ENCODE measurements around the gene PLA2G4A. TPM values are rescaled to one million over a fixed set of nuclear protein-coding genes. Genes with fewer than 3 reads are reported as not detected.

Gene PLA2G4A
- total RNA-seq, 1 donor from 2014 or later: 27.1 TPM

DNA sequence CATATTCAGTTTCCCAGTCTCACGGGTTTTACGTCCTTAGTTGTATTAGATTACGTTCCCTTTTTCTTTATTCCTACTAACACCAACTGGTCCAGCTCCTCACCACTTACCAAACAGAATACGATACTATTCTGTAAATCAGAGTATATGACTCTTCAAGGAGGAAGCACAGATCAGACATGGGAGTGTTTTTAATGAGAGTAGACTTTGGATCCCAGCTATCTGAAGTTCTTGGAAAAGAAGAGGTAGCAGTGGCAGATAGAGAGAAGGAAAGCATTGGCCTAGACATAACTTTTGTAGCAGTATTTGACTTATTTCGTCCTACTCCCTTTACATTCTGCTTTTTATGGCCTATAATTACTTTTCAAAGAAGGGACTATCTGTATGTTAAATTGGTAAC lies 24.1 kb upstream of the PLA2G4A start:
- H3K27ac Mint-ChIP-seq: no peak overlapping the region
- DNase-seq (ENCODE audit: low spot score): no peak
- H3K9me3 Mint-ChIP-seq: no peaks in the 10 kb centered on the region
- H3K36me3 Mint-ChIP-seq (ENCODE audit: low read depth): no peaks in the 10 kb centered on the region
- H3K4me1 Mint-ChIP-seq (ENCODE audit: low read depth): peaks cover 3% of the 10 kb centered on the region
- intact Hi-C loops (cut with micrococcal nuclease): loop anchor here (5.0 kb wide), 1 partner anchor 197 kb away; no protein-coding TSS in a partner anchor
- no peak overlapping the region for H3K4me3 Mint-ChIP-seq (ENCODE audit: low read depth)
- peaks cover 17% of the 10 kb centered on the region for H3K27me3 Mint-ChIP-seq (ENCODE audit: low read depth)

DNA sequence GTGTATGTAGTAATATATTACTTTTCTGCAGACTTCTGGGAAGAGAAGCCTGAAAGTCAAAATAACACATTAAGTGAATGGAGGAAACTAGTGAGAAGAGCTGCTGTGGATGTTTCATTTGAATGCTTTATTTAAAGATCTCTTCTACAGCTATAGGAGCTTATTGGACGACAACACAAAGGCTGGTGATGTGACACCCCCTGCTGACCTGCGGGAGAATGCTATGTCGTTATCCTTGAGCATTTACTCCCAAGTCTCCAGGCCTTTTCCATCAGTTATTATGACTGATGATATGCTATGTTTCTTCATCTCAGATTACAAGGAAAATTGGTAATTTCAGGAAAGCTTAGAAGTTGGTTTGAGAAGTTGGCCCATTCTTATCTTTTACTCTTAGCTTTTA lies 22.3 kb upstream of the PLA2G4A start:
- H3K9me3 Mint-ChIP-seq: no peaks in the 10 kb centered on the region
- no peaks in the 10 kb centered on the region for H3K36me3 Mint-ChIP-seq (ENCODE audit: low read depth)
- H3K4me1 Mint-ChIP-seq (ENCODE audit: low read depth): no peaks in the 10 kb centered on the region
- intact Hi-C loops (cut with micrococcal nuclease): loop anchor here (2.0 to 5.0 kb wide), 2 partner anchors 84 to 199 kb away; no protein-coding TSS in a partner anchor
- DNase-seq (ENCODE audit: low spot score): no peak
- H3K4me3 Mint-ChIP-seq (ENCODE audit: low read depth): no peak overlapping the region
- peaks cover 15% of the 10 kb centered on the region for H3K27me3 Mint-ChIP-seq (ENCODE audit: low read depth)
- no peak overlapping the region for H3K27ac Mint-ChIP-seq

DNA sequence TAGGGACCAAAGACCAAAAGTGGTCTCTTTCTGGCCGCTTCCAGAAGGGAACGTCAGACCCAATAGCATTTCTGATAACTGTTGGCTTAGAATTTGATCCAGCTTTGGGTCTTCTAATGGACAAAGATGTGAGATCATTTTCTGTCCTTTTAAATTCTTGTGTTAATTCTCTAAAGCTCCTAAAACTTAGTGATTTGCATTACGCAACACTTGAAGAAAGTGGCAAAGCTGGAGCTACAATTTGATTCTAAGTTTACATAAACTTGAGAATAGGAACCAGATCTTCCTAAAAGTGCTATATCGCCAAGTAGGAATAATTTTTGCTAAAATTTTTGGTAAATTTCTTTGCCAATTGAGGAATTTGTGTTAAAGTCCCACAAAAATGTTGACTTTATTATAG lies 21.6 kb upstream of the PLA2G4A start:
- H3K4me1 Mint-ChIP-seq (ENCODE audit: low read depth): no peaks in the 10 kb centered on the region
- H3K4me3 Mint-ChIP-seq (ENCODE audit: low read depth): no peak overlapping the region
- no peak overlapping the region for H3K27ac Mint-ChIP-seq
- H3K36me3 Mint-ChIP-seq (ENCODE audit: low read depth): no peaks in the 10 kb centered on the region
- no peaks in the 10 kb centered on the region for H3K9me3 Mint-ChIP-seq
- peaks cover 15% of the 10 kb centered on the region for H3K27me3 Mint-ChIP-seq (ENCODE audit: low read depth)
- intact Hi-C loops (cut with micrococcal nuclease): loop anchor here (2.0 to 5.0 kb wide), 2 partner anchors 84 to 200 kb away; no protein-coding TSS in a partner anchor
- no peak for DNase-seq (ENCODE audit: low spot score)

DNA sequence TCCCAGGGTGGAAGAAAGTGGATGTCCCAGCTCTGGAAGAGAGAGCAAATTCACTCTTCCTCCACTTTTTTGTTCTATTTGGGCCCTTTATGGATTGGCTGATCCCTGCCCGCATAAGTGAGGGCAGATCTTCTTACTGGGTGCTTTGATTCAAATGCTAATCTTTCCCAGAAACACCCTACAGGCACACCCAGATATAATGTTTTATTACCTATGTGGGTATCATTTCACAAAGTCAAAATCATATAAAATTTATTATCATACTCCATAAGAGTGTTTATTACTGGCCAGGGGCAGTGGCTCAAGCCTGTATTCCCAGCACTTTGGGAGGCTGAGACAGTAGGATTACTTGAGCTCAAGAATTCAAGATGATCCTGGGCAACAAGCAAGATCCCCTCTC lies 16.9 kb upstream of the PLA2G4A start:
- DNase-seq (ENCODE audit: low spot score): no peak
- no peak overlapping the region for H3K4me3 Mint-ChIP-seq (ENCODE audit: low read depth)
- no peaks in the 10 kb centered on the region for H3K9me3 Mint-ChIP-seq
- peaks cover 13% of the 10 kb centered on the region for H3K4me1 Mint-ChIP-seq (ENCODE audit: low read depth)
- H3K27ac Mint-ChIP-seq: no peak overlapping the region
- H3K27me3 Mint-ChIP-seq (ENCODE audit: low read depth): peaks cover 3% of the 10 kb centered on the region
- intact Hi-C loops (cut with micrococcal nuclease): loop anchor here (2.0 to 5.0 kb wide), 2 partner anchors 53 to 75 kb away; no protein-coding TSS in a partner anchor
- no peaks in the 10 kb centered on the region for H3K36me3 Mint-ChIP-seq (ENCODE audit: low read depth)

DNA sequence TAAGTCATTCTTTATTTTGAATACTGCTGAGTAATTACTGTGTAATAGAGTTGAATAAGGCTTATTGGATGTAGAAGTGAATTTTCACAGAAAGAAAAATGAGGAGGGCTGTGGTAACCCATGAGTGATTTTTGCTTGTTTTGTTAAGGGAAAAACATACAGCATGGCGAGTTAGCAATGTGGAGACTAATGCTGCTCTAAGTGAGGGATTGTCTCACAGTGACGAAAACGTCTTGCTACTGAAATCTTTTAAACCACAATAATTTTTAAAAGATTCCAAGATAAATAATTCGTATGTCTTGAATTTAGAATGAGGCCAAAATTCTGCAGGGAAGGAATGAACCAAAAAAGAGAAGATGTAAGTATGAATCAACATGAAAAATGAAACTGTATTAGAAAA lies 16.2 kb upstream of the PLA2G4A start:
- H3K27me3 Mint-ChIP-seq (ENCODE audit: low read depth): peaks cover 3% of the 10 kb centered on the region
- H3K4me1 Mint-ChIP-seq (ENCODE audit: low read depth): peaks cover 13% of the 10 kb centered on the region
- intact Hi-C loops (cut with micrococcal nuclease): loop anchor here (2.0 to 5.0 kb wide), 2 partner anchors 52 to 75 kb away; no protein-coding TSS in a partner anchor
- no peak overlapping the region for H3K27ac Mint-ChIP-seq
- H3K9me3 Mint-ChIP-seq: no peaks in the 10 kb centered on the region
- no peak for DNase-seq (ENCODE audit: low spot score)
- H3K4me3 Mint-ChIP-seq (ENCODE audit: low read depth): no peak overlapping the region
- no peaks in the 10 kb centered on the region for H3K36me3 Mint-ChIP-seq (ENCODE audit: low read depth)

DNA sequence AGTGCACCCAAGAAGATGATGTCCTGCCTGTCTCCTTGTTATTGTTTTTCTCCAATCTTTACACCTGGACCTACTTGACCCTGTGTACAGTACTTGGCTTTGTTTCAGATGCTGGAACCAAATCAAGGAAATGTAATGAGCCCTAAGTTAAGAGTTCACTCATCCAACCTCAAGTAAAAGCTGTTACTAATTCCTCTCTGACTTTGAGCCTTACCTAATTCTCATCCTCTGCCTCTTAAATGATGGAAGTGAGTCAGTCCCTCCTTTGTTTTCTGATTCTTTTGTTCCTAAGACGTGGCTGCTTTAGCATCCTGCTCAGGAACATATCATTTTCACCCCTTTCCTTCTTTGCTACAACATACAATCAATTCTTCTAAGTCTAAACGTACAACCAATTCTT lies 15.3 kb upstream of the PLA2G4A start:
- Mint-ChIP-seq H3K9me3 (no peaks in the 10 kb centered on the region), H3K27me3 (ENCODE audit: low read depth) (peaks cover 7% of the 10 kb centered on the region), H3K4me1 (ENCODE audit: low read depth) (peaks cover 17% of the 10 kb centered on the region), H3K4me3 (ENCODE audit: low read depth) (no peak overlapping the region), H3K36me3 (ENCODE audit: low read depth) (no peaks in the 10 kb centered on the region), H3K27ac (no peak overlapping the region)
- no peak for DNase-seq (ENCODE audit: low spot score)
- intact Hi-C loops (cut with micrococcal nuclease): loop anchor here (1.0 to 5.0 kb wide), 3 partner anchors 51 to 74 kb away; no protein-coding TSS in a partner anchor

DNA sequence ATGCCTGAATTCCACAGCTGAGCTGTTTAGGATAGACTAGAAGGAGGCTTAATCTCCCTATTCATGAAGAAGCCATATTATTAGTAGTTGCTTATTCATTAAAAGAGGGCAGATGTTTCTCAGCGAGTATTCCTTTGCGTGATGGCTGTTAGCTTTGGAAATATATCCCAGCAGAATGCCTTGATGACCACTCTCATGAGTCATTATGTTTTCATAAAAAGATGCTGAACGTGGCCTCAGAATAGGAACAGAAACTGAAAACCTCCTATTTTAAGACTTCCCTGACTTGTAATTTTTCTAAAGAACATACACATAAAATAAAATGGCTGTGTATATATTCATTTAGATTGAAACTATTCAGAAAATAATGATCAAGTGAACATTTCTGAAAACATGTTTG lies 9.6 kb upstream of the PLA2G4A start:
- no peaks in the 10 kb centered on the region for H3K9me3 Mint-ChIP-seq
- intact Hi-C loops (cut with micrococcal nuclease): no loop called here
- H3K4me3 Mint-ChIP-seq (ENCODE audit: low read depth): no peak overlapping the region
- H3K27me3 Mint-ChIP-seq (ENCODE audit: low read depth): peaks cover 20% of the 10 kb centered on the region
- H3K36me3 Mint-ChIP-seq (ENCODE audit: low read depth): no peaks in the 10 kb centered on the region
- DNase-seq (ENCODE audit: low spot score): no peak
- H3K27ac Mint-ChIP-seq: no peak overlapping the region
- H3K4me1 Mint-ChIP-seq (ENCODE audit: low read depth): peaks cover 10% of the 10 kb centered on the region

DNA sequence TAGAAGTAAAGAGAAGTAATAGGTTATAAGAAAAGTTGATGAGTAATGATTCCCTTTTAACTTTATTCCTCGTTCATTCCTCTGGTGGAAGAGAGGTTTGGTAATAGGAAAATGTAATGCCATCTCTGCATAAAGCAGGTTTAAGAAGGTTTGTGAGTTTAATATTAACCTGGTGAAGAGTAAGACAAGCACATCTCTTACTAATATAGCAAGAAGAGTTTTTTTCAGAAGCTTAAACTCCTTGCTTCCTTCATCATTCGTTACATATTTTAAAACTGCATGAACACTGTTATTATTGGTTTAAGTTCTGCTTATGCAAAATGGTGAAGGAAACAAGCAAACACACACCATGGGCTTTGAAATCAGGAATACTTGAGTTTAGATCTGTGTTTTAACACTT lies 9.2 kb upstream of the PLA2G4A start:
- intact Hi-C loops (cut with micrococcal nuclease): no loop called here
- no peak overlapping the region for H3K4me3 Mint-ChIP-seq (ENCODE audit: low read depth)
- H3K9me3 Mint-ChIP-seq: no peaks in the 10 kb centered on the region
- H3K4me1 Mint-ChIP-seq (ENCODE audit: low read depth): peaks cover 10% of the 10 kb centered on the region
- no peak for DNase-seq (ENCODE audit: low spot score)
- no peak overlapping the region for H3K27ac Mint-ChIP-seq
- H3K27me3 Mint-ChIP-seq (ENCODE audit: low read depth): peaks cover 21% of the 10 kb centered on the region
- no peaks in the 10 kb centered on the region for H3K36me3 Mint-ChIP-seq (ENCODE audit: low read depth)

DNA sequence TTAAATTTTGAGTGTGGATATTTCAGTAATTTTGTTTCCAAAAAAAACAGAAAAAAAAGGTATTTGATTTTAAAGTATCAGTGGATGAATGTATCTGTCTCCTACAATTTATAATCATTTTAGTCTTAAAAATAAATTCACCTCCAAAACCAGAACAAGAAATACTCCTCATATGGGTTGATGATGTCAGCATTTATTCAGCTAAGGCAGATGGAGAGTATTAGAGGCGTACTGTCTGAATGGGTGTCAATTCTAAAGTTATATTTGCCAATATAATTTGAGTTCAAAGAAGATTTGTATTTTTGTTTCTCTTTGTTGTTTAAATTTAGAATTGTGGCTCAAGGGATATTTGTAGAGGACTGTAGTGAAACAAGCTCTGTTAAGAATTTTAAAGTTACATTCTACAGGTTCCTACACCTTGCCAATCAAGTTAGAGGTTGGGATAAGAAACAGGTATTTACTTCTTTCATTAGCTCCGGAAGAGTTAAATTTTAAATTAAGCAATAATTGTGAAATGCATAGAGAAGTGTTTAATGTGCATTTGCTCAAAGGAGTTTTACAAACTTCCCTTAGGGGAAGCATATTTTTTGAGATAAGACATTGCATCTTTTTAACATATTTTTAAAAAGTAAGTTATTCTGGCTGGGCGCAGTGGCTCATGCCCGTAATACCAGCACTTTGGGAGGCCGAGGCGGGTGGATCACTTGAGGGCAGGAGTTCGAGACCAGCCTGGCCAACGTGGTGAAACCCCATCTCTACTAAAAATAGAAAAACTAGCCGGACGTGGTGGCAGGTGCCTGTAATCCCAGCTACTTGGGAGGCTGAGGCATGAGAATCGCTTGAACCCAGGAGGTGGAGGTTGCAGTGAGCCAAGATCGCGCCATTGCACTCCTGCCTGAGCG lies 1.2 kb downstream of the PLA2G4A start:
- Mint-ChIP-seq H3K9me3 (no peaks in the 10 kb centered on the region), H3K36me3 (ENCODE audit: low read depth) (no peaks in the 10 kb centered on the region), H3K4me3 (ENCODE audit: low read depth) (peak overlapping the region; percentile 83), H3K27me3 (ENCODE audit: low read depth) (peaks cover 14% of the 10 kb centered on the region), H3K27ac (peak overlapping the region; percentile 57), H3K4me1 (ENCODE audit: low read depth) (peaks cover 8% of the 10 kb centered on the region)
- intact Hi-C loops (cut with micrococcal nuclease): loop anchor here (5.0 to 10.0 kb wide), 3 partner anchors 37 to 345 kb away; no protein-coding TSS in a partner anchor
- no peak for DNase-seq (ENCODE audit: low spot score)

DNA sequence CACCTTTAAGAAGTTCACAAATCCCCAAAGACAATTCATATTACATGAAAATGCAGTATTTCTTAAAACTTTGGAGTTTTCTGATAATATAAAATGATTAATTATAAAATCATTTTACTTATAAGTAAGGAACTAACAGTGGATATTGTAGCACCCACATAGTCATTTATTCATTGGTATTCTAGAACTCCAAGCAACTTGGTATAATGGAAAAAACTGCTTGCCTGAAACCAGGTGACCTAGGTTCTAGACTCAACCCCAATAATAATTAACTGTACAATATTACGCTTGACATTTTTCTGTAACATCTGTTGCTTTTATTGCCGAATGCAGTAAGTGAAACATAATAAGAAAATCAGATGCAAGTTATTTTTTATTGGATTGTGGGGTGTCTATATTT lies 2.4 kb downstream of the PLA2G4A start:
- H3K4me3 Mint-ChIP-seq (ENCODE audit: low read depth): peak overlapping the region; percentile 48
- H3K4me1 Mint-ChIP-seq (ENCODE audit: low read depth): peaks cover 8% of the 10 kb centered on the region
- DNase-seq (ENCODE audit: low spot score): no peak
- H3K36me3 Mint-ChIP-seq (ENCODE audit: low read depth): no peaks in the 10 kb centered on the region
- no peaks in the 10 kb centered on the region for H3K9me3 Mint-ChIP-seq
- intact Hi-C loops (cut with micrococcal nuclease): no loop called here
- peaks cover 12% of the 10 kb centered on the region for H3K27me3 Mint-ChIP-seq (ENCODE audit: low read depth)
- no peak overlapping the region for H3K27ac Mint-ChIP-seq

DNA sequence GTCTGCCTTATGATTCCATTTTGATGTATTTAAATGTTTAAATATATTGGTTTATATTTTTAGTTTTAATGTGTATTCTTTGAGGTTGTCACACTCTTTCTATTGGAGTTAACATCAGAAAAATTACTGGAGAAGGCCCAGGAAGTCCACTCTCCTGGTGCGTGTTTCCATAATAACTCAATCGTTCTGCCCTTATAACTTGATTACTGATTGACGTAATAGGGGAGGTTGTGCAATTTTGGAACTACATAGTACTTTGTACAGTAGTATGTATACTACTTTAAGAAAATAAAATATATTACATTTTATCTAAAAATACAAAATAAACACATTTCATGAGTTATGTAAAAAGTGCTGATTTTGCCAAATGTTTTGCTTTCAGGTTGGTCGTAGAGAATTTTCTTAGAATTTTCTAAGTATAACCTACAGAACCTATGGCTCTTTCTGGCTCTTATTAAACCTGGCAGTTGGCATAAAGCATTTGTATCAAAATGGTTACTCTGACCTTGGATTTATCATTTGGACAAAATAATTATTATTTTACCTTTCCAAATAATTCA lies 5.7 kb downstream of the PLA2G4A start:
- intact Hi-C loops (cut with micrococcal nuclease): no loop called here
- Mint-ChIP-seq H3K27ac (no peak overlapping the region), H3K9me3 (no peaks in the 10 kb centered on the region)

DNA sequence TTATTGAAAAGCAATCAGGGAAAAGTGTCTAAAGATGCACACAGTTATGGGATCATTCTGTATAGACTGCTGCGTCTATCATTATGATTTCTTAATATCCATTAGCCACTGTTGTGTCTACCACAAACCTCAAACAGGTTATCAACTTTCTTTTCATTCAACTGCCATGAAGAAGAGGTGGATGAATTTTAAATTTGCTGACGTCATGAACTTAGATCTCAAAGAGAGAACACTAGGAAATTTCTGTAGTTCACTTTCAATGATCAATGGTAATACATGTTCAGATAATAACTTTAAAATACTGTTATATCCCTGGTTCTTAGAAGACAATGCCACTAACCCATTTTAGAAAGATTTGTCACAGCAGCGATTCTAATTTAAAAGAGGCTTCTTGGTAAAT lies 6.7 kb downstream of the PLA2G4A start:
- H3K4me1 Mint-ChIP-seq (ENCODE audit: low read depth): peaks cover 17% of the 10 kb centered on the region
- H3K4me3 Mint-ChIP-seq (ENCODE audit: low read depth): no peak overlapping the region
- H3K36me3 Mint-ChIP-seq (ENCODE audit: low read depth): peaks cover 4% of the 10 kb centered on the region
- intact Hi-C loops (cut with micrococcal nuclease): no loop called here
- H3K9me3 Mint-ChIP-seq: no peaks in the 10 kb centered on the region
- no peak for DNase-seq (ENCODE audit: low spot score)
- H3K27me3 Mint-ChIP-seq (ENCODE audit: low read depth): peaks cover 5% of the 10 kb centered on the region
- no peak overlapping the region for H3K27ac Mint-ChIP-seq

More for the DNA sequence above, 5.7 kb downstream of the PLA2G4A start:
- peaks cover 5% of the 10 kb centered on the region for H3K27me3 Mint-ChIP-seq (ENCODE audit: low read depth)
- H3K4me1 Mint-ChIP-seq (ENCODE audit: low read depth): peaks cover 23% of the 10 kb centered on the region
- no peak for DNase-seq (ENCODE audit: low spot score)
- H3K36me3 Mint-ChIP-seq (ENCODE audit: low read depth): peaks cover 4% of the 10 kb centered on the region
- no peak overlapping the region for H3K4me3 Mint-ChIP-seq (ENCODE audit: low read depth)

DNA sequence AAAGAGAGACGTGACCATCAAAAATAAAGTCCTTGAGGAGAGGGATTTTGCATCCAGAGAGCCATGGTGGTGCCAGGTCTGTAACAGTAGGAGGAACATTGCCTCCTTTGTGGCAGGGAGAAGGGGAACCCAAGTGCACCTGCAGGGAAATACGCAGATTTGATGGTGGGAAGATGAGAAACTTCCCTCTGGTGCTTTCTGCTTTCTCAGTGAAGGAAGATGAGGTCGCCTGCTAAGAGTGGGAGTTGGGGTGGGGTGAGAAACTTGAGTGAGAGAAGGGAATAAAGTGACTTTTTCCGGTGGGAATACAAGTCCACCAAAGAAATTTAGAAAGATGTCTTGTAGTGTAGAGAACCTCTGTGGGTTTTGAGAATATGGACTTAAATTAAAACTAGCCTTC lies 9.1 kb downstream of the PLA2G4A start:
- H3K9me3 Mint-ChIP-seq: no peaks in the 10 kb centered on the region
- peaks cover 8% of the 10 kb centered on the region for H3K27me3 Mint-ChIP-seq (ENCODE audit: low read depth)
- H3K36me3 Mint-ChIP-seq (ENCODE audit: low read depth): peaks cover 9% of the 10 kb centered on the region
- H3K4me3 Mint-ChIP-seq (ENCODE audit: low read depth): no peak overlapping the region
- H3K4me1 Mint-ChIP-seq (ENCODE audit: low read depth): peaks cover 17% of the 10 kb centered on the region
- intact Hi-C loops (cut with micrococcal nuclease): no loop called here
- H3K27ac Mint-ChIP-seq: no peak overlapping the region
- DNase-seq (ENCODE audit: low spot score): no peak
